HEK293 (cell line): Measurements from ENCODE around the gene ITGB5.

Experiments
- CTCF ChIA-PET: fragments of 350-600 bp; formaldehyde crosslinking; extraction: SDS; loops from one replicate; lab custom pipeline; 2021; ENCODE audit warnings: antibody characterized with exemption; lab: Yijun Ruan, JAX
- POLR2A ChIA-PET: fragments of 300-600 bp; formaldehyde crosslinking; extraction: SDS; loops from one replicate; lab custom pipeline; 2020; ENCODE audit warnings: antibody characterized with exemption, inconsistent platforms; lab: Yijun Ruan, JAX
- H3K27ac ChIP-seq: fragments of 200-500 bp; sonication (Bioruptor generic); 2 replicates; pipeline ENCODE4 v1.5.1; 2014; ENCODE audit warnings: low read depth, low read length, control low read depth, inconsistent platforms; ENCODE audit errors: extremely low read depth
- H3K36me3 ChIP-seq, 2 experiments: fragments of 200-500 bp in 1 of 2; sonication (Bioruptor generic) in 1 of 2; 1 replicate in 1 of 2; 2 replicates in 1 of 2; pipeline ENCODE4 v1.5.1; 2014 to 2017; ENCODE audit warnings: inconsistent platforms in 2 of 2, low read length in 2 of 2; ENCODE audit not compliant: control insufficient read depth in 2 of 2, insufficient read depth in 1 of 2
- H3K4me1 ChIP-seq: fragments of 200-500 bp; sonication (Bioruptor generic); 2 replicates; pipeline ENCODE4 v1.5.1; 2014; ENCODE audit warnings: mild to moderate bottlenecking, low read length, inconsistent platforms; ENCODE audit not compliant: control insufficient read depth, insufficient read depth
- H3K4me3 ChIP-seq: 2 replicates; pipeline ENCODE4 v1.5.1; 2011; ENCODE audit warnings: low read depth, mild to moderate bottlenecking, control low read depth, low read length, moderate library complexity
- H3K9me3 ChIP-seq: fragments of 200-500 bp; sonication (Bioruptor generic); 2 replicates; pipeline ENCODE4 v1.5.1; 2014; ENCODE audit warnings: low read depth, low read length, inconsistent platforms; ENCODE audit not compliant: control insufficient read depth, insufficient read depth
- ELK4 ChIP-seq: IDR thresholded peaks from 2 replicates; pipeline ENCODE4 v1.6.1; 2011; ENCODE audit warnings: mild to moderate bottlenecking, low read depth, low read length, borderline replicate concordance
- GLIS1 ChIP-seq: fragments of 450-650 bp; formaldehyde crosslinking; IDR thresholded peaks from 2 replicates; pipeline ENCODE4 v1.5.1; 2016; ENCODE audit warnings: missing biosample characterization, missing genetic modification characterization
- IKZF3 ChIP-seq: fragments of 450-650 bp; IDR thresholded peaks from 2 replicates; pipeline ENCODE4 v1.5.0; 2018; ENCODE audit warnings: missing biosample characterization, mild to moderate bottlenecking, missing genetic modification characterization, moderate library complexity
- INSM2 ChIP-seq: fragments of 450-650 bp; formaldehyde crosslinking; IDR thresholded peaks from 2 replicates; pipeline ENCODE4 v1.5.1; 2016; ENCODE audit warnings: missing biosample characterization, missing genetic modification characterization
- SCRT2 ChIP-seq: fragments of 450-650 bp; formaldehyde crosslinking; IDR thresholded peaks from 2 replicates; pipeline ENCODE4 v1.5.1; 2016; ENCODE audit warnings: missing biosample characterization, missing genetic modification characterization
- YY2 ChIP-seq: fragments of 450-650 bp; formaldehyde crosslinking; IDR thresholded peaks from 2 replicates; pipeline ENCODE4 v1.5.1; 2016; ENCODE audit warnings: missing biosample characterization, missing genetic modification characterization
- ZBTB17 ChIP-seq: fragments of 450-650 bp; formaldehyde crosslinking; IDR thresholded peaks from 2 replicates; pipeline ENCODE4 v1.5.1; 2016; ENCODE audit warnings: missing biosample characterization, missing genetic modification characterization
- ZBTB7A ChIP-seq: fragments of 450-650 bp; formaldehyde crosslinking; IDR thresholded peaks from 2 replicates; pipeline ENCODE4 v1.5.1; 2016; ENCODE audit warnings: low read depth, missing biosample characterization, missing genetic modification characterization
- ZNF174 ChIP-seq: fragments of 450-650 bp; formaldehyde crosslinking; IDR thresholded peaks from 2 replicates; pipeline ENCODE4 v1.5.0; 2017; ENCODE audit warnings: missing biosample characterization, mild to moderate bottlenecking, missing genetic modification characterization
- ZNF202 ChIP-seq: fragments of 450-650 bp; formaldehyde crosslinking; IDR thresholded peaks from 2 replicates; pipeline ENCODE4 v1.5.1; 2016; ENCODE audit warnings: missing biosample characterization, missing genetic modification characterization, borderline replicate concordance
- ZNF302 ChIP-seq: fragments of 450-650 bp; formaldehyde crosslinking; IDR thresholded peaks from 2 replicates; pipeline ENCODE4 v1.5.1; 2016; ENCODE audit warnings: missing biosample characterization, missing genetic modification characterization, low read depth
- ZNF341 ChIP-seq: fragments of 450-650 bp; formaldehyde crosslinking; IDR thresholded peaks from 2 replicates; pipeline ENCODE4; 2016; ENCODE audit warnings: low read depth, missing biosample characterization, missing genetic modification characterization
- ZNF366 ChIP-seq: fragments of 450-650 bp; formaldehyde crosslinking; conservative IDR thresholded peaks from 2 replicates; pipeline ENCODE4 v1.5.1; 2016; ENCODE audit warnings: missing biosample characterization, missing genetic modification characterization
- ZNF394 ChIP-seq: fragments of 450-650 bp; formaldehyde crosslinking; IDR thresholded peaks from 2 replicates; pipeline ENCODE4 v1.5.1; 2016; ENCODE audit warnings: missing biosample characterization, missing genetic modification characterization, mild to moderate bottlenecking, moderate library complexity, borderline replicate concordance
- ZNF449 ChIP-seq: fragments of 450-650 bp; formaldehyde crosslinking; IDR thresholded peaks from 2 replicates; pipeline ENCODE4 v1.5.1; 2017; ENCODE audit warnings: missing biosample characterization, mild to moderate bottlenecking, missing genetic modification characterization, moderate library complexity
- ZNF596 ChIP-seq: fragments of 450-650 bp; IDR thresholded peaks from 2 replicates; pipeline ENCODE4 v1.5.0; 2018; ENCODE audit warnings: missing biosample characterization, mild to moderate bottlenecking, missing genetic modification characterization, moderate library complexity
- ZNF639 ChIP-seq: fragments of 450-650 bp; formaldehyde crosslinking; IDR thresholded peaks from 2 replicates; pipeline ENCODE4 v1.5.1; 2016; ENCODE audit warnings: missing biosample characterization, missing genetic modification characterization
- ZNF660 ChIP-seq: fragments of 450-650 bp; IDR thresholded peaks from 2 replicates; pipeline ENCODE4 v1.5.1; 2018; ENCODE audit warnings: missing biosample characterization, mild to moderate bottlenecking, missing genetic modification characterization
- ZNF701 ChIP-seq: fragments of 450-650 bp; formaldehyde crosslinking; IDR thresholded peaks from 2 replicates; pipeline ENCODE4 v1.5.1; 2016; ENCODE audit warnings: missing biosample characterization, missing genetic modification characterization
- ZNF76 ChIP-seq: fragments of 450-650 bp; formaldehyde crosslinking; IDR thresholded peaks from 2 replicates; pipeline ENCODE4; 2016; ENCODE audit warnings: low read depth, missing biosample characterization, missing genetic modification characterization, borderline replicate concordance
- TF ChIP-seq, protein P1 (sequence below): fragments of 450-650 bp; formaldehyde crosslinking; IDR thresholded peaks from 2 replicates; pipeline ENCODE4 v1.5.1; 2017; ENCODE audit warnings: missing biosample characterization, missing genetic modification characterization
- TF ChIP-seq, protein P2 (sequence below): fragments of 450-650 bp; formaldehyde crosslinking; IDR thresholded peaks from 2 replicates; pipeline ENCODE4 v1.5.1; 2016; ENCODE audit warnings: missing biosample characterization, missing genetic modification characterization

The ITGB5 gene

GRCh38 chr3:124748560-124749198 lies 138.5 kb downstream of the ITGB5 start:
- H3K36me3 ChIP-seq = peaks cover 3 to 48% of the 10 kb centered on the region in 2 experiments; a peak in 2 of 3 replicates
- POLR2A ChIA-PET = no interaction called here
- H3K27ac ChIP-seq = no peak overlapping the region
- no peak overlapping the region for H3K4me3 ChIP-seq
- no peaks in the 10 kb centered on the region for H3K9me3 ChIP-seq
- no peak for TF ChIP-seq ZNF394 (tag by site-specific recombination)
- TF ChIP-seq, protein P1, sequence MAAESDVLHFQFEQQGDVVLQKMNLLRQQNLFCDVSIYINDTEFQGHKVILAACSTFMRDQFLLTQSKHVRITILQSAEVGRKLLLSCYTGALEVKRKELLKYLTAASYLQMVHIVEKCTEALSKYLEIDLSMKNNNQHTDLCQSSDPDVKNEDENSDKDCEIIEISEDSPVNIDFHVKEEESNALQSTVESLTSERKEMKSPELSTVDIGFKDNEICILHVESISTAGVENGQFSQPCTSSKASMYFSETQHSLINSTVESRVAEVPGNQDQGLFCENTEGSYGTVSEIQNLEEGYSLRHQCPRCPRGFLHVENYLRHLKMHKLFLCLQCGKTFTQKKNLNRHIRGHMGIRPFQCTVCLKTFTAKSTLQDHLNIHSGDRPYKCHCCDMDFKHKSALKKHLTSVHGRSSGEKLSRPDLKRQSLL (tag by site-specific recombination) = peak; percentile 18; the same call in 1 of the 2 replicates
- CTCF ChIA-PET = no interaction called here
- no peaks in the 10 kb centered on the region for H3K4me1 ChIP-seq

DNA sequence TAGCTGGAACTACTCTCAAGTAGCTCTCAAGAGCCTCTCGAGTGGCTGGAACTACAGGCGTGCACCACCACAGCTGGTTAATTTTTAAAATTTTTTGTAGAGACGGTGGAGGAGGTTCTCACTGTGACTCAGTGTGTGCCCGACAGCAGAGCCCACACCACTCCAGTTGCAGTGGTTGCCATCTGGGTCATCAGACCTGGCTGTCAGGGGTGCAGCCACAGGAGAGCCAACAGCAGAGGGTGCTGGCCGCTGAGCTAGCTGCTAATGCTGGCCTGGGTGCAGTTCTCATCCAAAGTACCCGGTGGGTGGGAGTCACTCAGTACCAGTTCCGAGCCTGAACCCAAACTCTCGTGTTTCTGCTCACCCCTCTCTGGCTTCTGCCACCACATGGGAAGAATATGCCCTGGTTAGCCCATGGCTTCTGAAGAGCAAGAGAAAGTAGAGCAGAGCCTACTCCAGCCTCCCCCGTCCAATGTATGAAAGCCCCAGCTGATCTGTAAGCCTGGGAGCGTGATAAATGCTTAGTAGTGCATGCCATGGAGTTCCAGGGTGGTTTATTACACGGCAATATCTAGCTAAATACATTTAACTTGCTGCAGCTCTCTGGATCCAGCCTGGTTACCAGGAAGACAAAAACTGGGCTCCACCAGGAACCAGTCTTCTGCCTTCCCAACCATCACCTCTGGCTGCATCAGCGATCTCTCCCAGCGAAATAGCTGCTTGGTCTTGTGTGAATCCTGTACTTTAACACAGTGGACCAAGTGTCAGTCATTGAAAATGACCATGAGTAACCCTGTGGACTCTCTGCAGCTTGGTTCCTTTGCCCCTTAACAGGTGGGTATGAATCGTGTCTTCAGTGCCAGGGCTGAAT lies 139.8 kb downstream of the ITGB5 start:
- Histone ChIP-seq H3K9me3 (no peaks in the 10 kb centered on the region), H3K4me1 (no peaks in the 10 kb centered on the region), H3K27ac (no peak overlapping the region)
- ChIA-PET POLR2A (interaction anchor here (0.6 kb wide), 1 partner anchor 170 kb away, joined by 3 read pairs; no protein-coding TSS in a partner anchor), CTCF (interaction anchor here (1.1 kb wide), 1 partner anchor 155 kb away, joined by 3 read pairs; no protein-coding TSS in a partner anchor)
- TF ChIP-seq ZNF302 (no peak), ZNF366 (tag by site-specific recombination) (no peak), IKZF3 (tag by site-specific recombination) (no peak), YY2 (tag by site-specific recombination) (no peak), ZNF174 (tag by site-specific recombination) (no peak), ZNF341 (tag by site-specific recombination) (no peak), INSM2 (tag by site-specific recombination) (no peak), ZNF701 (tag by site-specific recombination) (no peak), ZBTB17 (tag by site-specific recombination) (no peak), ZNF639 (tag by site-specific recombination) (no peak), GLIS1 (tag by site-specific recombination) (no peak), ZNF449 (tag by site-specific recombination) (no peak), ZNF660 (tag by site-specific recombination) (no peak), SCRT2 (no peak), ZNF596 (no peak), ZNF76 (tag by site-specific recombination) (no peak), ZBTB7A (tag by site-specific recombination) (no peak), ZNF202 (tag by site-specific recombination) (no peak), ELK4 (no peak)
- TF ChIP-seq, protein P2, sequence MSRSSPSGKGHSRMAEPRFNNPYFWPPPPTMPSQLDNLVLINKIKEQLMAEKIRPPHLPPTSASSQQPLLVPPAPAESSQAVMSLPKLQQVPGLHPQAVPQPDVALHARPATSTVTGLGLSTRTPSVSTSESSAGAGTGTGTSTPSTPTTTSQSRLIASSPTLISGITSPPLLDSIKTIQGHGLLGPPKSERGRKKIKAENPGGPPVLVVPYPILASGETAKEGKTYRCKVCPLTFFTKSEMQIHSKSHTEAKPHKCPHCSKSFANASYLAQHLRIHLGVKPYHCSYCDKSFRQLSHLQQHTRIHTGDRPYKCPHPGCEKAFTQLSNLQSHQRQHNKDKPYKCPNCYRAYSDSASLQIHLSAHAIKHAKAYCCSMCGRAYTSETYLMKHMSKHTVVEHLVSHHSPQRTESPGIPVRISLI (tag by site-specific recombination) = no peak
- TF ChIP-seq, all 188 proteins: peak for 0
- Histone ChIP-seq H3K4me3 (no peak overlapping the region), H3K36me3 (peaks cover 4 to 53% of the 10 kb centered on the region in 2 experiments)
